GM21576 (cell line): ENCODE measurements around the gene RORB.
A peak's percentile ranks its signal among the peaks of the same experiment; 100 is the strongest.

ENCODE experiments used
- ATAC-seq: cut with Tn5 transposase; IDR thresholded peaks from one replicate; pipeline ENCODE4 v1.9.1; 2021; ENCODE audit warnings: mild to moderate bottlenecking, moderate library complexity; ENCODE audit not compliant: unreplicated experiment

The RORB gene

DNA sequence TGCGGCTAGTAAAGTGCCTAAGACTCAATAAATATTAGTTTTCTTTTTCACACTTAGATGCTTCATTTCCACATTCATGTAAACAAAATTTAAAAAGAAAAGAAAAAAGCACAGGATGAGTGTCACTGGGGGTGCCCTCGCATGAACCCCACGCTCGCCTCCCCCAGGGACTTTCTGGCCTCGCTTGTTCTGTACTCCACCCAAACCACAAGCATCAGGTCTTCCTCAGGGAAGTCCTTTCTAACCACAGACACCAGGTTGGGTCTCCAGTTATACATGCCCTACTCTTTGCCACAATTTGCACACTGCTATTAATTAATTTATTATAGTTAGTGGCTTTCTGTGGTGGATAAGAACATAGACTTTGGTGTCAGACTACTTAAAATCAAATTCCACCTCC lies 92.4 kb downstream of the RORB start:
- ATAC-seq: no peak

DNA sequence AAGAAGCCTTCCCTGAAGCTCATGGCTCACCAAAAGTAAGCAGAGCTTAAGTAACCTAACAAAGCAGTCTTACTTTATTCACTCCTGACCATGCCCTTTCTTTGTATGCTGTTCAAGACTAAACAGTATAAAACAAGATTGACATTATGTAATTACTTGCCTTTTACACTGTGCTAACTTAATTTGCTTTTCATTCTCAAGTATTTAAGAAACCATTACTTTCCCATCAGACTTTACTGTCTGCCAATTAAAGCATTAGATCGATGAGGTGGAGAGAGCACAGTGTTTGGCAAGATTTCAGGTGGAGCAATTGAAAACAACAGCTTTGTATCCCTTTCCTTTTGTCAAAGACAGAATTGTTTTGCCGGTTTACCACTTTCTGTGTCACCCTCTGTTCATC lies 98.2 kb downstream of the RORB start:
- no peak for ATAC-seq

DNA sequence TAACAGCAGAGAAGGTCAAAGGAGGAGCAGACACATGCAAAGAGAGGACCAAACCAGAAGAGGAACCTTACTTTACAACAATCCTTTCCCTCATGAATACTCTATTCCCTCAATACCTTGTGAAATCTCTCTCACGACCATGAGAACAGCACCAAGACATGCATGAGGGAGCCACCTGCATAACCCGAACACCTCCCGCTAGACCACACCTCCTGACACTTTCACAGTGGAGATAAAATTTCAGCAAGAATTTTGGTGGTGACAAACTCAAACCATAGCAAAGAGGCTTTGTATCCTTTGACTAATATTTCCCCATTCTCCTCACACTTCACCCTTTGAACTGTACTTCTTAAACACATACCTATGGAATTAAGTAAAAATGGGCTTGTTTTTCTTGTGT lies 101.7 kb downstream of the RORB start:
- no peak for ATAC-seq

DNA sequence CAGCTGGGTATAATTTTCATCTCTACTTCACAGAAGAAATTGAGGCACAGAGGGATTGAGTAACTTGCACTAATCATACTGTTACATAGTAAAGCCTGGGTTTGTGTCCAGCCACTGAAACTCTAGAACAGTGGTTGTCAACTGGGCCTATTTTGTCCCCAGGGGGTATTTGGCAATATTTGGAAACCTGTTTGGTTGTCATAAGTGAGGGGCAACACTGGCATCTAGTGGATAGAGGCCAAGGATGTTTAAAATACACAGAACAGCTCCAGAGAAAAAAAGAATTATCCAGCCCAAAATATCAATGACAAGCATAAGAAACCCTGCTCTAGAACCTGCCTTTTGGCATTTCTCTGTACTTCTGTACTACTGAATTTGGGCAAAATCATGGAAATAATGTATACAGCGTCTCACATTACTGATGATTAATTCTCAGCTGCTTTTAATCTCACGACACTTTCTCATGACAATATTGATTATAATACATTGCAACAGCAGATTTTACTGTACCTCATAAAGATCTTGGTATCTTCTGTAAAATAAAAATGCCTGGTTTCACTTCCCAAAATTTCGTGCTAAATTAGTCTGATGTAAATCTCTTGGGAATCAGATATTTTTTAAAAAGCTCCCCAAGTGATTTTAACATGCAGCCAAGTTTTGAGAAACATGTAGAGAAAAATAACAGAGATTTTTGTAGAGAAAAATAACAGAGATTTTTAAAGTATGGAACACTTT lies 112.7 kb downstream of the RORB start:
- ATAC-seq: peak; percentile 51

DNA sequence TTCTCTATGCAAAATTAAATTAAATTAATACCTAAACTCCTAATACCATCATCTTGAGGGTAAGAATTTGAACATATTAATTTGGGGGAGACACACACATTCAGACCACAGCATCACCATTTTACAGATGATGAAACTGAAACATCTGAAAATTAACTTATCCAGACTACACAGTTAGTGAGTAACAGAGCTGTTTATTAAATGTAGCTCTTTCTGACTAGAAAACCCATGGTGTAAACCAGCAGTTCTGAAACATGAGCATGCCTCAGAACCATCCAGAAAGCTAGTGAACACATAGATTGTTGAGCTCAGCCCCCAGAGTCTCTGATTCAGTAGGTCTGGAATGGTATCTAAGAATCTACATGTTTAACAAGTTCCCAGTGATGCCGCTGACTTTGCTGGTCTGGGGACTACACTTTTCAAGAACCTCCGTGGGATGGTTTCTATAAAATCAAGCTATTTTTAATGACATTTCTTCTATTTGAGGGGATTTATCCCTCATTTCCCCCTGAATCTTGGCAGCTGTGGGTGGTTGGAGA lies 113.5 kb downstream of the RORB start:
- no peak for ATAC-seq

DNA sequence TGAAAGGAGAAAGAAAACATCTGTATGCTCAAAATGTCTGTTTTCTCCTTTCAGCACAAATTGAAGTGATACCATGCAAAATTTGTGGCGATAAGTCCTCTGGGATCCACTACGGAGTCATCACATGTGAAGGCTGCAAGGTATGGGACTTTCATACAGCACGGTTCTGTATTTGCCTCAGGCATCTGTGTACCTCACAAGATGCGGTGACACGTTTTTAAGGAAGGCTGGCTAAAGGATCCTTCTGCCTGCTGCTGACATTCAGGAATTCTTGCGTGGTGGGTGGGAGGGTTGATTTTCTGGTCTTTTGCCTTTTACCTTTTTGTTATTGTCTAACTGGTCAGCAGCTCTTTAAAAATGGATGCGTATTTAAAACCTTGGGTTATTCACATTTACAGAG lies 133.1 kb downstream of the RORB start:
- ATAC-seq: no peak

DNA sequence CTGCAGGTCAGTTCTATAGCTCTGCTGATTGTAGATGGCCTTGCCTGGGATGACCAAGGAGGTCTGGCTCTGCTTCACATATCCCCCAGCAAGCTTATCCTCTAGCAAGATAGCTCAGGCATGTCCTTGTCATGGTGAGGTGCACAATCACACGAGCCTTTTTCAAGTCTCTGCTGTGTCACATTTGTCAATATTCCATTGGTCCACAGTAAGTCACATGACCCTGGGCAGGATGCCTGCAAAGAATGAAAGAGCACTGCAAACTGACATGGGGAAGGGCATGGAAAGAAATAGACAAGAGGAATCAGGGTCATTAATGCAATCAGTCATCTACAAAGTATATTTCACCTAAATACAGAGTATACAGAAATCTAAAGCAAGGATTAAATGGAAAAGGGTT lies 142.0 kb downstream of the RORB start:
- ATAC-seq: no peak

DNA sequence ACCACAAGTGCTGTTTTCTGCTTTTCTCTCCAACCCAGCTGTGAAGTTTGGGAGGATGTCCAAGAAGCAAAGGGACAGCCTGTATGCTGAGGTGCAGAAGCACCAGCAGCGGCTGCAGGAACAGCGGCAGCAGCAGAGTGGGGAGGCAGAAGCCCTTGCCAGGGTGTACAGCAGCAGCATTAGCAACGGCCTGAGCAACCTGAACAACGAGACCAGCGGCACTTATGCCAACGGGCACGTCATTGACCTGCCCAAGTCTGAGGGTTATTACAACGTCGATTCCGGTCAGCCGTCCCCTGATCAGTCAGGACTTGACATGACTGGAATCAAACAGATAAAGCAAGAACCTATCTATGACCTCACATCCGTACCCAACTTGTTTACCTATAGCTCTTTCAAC lies 145.2 kb downstream of the RORB start:
- ATAC-seq: no peak

DNA sequence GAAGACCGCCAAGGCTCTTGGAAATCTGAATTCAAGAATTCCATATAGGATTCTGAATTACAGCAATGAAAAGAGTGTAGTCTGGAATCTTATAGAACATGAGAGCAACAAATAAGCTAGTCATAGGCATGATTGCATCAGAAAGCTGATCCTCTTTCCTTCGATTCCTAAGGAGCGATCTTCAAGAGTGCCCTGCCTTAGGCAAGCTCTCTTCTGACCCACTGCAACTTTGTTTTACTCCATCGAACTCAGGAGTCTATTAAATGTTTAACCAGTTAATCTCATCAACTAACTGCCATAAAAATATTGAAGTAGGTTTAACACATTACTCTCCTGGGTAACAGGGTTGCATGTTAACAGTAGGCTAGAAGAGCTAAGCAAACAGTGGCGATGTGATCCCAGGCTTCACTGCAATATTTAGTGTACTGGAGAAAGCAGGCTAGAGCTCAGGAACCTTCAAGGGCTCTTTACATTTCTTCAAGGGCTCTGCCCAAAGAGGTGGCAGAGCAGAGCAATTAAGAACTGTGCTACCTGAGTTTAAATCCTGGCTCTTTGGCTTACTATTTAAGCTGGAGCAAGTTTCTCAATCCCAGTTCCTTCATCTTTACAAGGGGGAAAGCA lies 146.3 kb downstream of the RORB start:
- no peak for ATAC-seq

DNA sequence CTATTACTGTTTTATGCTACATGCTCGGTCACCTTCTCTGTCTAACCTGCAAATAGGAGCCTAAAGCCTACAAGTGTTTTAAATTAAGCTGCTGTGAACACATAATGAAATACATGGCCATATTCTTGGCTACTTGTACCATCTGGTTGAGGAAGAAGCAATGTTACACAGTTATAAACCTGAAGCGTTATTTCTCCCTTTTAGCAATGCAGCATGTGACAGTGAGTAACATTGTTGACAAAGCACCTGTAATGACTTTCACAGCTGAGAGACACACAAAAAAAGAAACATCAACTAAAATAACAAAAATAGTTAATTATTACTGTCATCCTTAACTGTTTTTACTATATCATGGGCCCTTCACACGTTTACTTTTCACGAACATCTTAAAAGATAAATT lies 146.9 kb downstream of the RORB start:
- no peak for ATAC-seq

DNA sequence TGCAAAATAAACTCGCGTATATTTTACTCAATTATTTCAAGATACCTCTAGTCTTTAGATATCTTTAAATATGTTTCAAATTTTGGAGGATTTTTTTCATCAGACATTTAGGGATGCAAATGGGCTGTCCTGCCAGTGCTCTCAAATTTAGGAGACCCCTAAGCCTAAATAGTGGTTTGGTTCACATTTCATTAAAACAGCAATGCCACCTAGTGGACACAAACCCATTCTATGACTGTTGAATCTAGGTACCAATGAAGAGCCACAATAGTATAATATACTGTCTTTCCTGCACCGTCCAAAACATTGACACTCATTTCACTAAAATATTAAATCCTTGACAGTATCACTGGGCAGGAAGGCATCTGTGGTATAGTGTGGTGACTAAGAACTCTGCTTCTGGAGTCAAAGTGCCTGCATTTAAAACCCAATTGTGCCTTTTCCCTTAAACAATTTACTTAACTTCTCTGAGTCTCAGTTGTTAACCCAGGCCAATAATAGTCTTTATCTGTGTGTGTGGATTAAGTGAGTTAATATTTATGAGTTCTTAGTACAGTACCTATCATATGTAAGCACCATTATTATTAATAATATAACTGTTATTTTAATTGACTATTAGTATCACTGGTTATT lies 148.0 kb downstream of the RORB start:
- peak; percentile 69 for ATAC-seq

DNA sequence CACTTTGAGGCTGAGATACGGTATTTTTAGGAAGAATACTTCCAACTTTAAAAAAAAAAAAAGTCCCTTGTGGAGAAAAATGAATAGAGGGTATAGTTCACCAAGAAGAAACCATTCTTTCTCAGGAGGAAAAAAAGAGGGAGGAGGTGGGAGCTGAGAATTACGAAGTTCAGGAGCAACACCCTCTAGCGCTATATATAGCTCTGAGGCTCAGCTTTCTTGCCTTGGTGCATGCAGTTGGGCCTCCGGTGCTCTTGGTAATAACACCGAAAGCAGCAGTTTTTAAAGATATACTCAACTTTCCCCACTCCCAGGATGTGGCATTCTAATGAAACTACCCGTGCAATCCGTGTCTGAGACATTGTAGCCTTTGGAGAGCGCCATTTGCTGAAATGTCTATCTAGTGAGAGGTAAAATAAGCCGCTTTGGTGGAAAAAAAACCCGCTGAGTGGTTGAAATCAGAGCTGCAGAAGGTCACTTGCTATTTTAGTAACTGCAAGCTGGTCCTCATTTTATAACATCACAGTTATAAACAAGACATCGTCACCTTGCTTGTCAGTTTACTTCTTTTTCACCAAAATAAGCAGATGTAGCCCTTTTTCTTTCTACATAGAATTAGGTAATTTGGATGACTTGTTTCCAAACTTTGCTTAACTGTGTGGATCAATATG lies 156.4 kb downstream of the RORB start:
- ATAC-seq: no peak

DNA sequence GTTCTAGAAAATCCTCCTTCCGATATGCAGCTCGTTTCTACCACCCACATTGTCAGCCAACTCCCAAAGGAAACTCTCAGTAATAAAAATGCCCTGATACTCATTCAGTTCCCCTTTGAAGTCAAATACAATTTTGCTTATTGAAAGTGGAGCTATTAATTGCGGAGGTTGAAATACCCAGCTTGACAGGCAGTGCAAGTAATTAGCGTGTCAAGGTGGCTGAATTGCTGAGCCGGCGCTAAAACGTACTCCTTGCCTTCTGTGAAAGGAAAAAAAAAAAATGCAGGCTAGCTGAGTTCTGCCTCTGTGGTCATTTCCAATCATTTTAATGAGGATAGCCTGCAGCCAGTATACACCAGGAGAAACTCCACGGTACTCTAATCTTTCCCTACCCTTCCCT lies 165.5 kb downstream of the RORB start:
- no peak for ATAC-seq

DNA sequence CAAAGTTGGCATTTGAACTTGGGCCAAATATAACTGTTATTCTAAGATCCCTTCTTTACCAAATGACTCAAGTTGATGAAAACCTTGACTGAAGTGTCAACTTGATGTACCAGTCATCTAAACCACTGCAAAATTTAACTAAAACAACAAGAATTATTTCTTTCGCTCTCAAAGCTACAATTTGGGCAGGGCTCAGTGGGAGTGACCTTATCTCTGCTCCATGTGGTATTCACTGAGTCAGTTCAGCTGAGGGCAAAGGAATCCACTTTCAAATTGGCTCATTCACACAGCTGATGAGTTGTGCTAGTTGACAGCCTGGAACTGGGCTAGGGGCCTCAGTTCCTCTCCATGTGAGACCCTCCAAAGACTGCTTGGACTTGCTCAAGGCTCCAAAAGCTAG lies 166.3 kb downstream of the RORB start:
- no peak for ATAC-seq

DNA sequence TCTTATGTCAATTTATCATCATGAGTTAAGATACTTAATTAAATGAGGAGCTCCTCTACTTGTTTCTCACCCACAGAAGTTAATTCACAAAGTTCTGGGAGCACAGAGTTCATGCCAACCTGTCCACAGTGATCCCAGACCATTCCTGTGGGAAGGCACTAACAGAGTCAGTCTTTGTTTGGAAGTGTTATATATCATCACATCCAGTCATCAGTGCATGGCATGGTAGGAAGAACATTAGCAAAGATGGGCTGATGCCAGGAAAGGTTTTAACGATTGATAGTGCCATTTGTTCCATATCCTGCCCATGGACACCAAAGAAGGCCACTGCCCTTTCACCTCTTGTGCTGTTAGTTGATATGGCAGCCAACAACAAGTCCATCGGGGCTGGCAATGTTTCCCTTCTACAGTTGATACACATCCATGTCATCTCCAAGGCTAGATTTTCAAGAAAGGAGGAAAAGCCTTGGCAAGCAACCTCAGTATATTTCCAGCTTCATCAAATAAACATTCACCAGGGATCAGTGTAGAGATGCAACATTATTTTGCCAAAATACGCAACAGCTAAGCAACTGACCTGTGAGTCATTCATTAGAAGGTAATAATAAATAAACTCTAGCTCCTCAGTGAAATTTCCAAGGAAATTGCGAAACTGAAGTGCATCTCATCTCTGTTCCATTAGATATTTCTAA lies 169.6 kb downstream of the RORB start:
- ATAC-seq: no peak

DNA sequence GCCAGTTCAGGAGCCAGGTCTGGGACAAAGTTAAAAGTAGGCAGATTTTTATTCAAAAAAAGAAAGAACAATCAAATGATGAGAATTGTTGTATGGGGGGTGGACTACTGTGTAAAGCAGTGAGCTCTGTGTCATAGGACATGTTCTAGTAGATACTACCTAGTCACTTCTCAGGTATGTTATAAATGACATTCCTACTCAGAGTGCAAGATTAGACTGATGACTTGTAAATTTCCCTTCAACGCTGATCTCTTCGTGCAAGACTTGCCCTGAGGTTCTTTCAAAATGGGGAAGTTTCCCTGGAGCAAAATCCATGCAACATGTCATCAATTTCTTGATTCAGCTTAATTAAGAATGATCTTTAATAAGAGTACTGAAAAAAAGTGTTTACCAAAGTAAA lies 175.1 kb downstream of the RORB start:
- no peak for ATAC-seq

DNA sequence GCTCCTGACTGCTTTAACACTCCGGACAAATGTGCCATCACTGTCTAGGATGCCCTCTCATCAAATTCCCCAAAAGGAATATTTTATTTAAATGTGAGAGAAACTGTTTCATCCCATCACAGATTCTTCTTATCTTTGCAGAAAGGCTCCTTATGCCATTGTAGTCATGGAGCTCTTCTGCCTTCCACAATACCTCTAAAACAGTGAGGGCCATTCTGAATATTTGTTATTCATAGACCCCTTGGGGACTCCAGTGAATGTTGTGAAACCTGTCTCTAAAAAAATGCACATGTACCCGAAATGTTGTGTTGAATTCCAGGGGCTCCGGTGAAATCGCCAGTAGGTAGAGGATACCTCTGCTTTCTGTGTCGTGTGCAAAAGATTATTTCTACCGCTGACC lies 176.9 kb downstream of the RORB start:
- no peak for ATAC-seq

DNA sequence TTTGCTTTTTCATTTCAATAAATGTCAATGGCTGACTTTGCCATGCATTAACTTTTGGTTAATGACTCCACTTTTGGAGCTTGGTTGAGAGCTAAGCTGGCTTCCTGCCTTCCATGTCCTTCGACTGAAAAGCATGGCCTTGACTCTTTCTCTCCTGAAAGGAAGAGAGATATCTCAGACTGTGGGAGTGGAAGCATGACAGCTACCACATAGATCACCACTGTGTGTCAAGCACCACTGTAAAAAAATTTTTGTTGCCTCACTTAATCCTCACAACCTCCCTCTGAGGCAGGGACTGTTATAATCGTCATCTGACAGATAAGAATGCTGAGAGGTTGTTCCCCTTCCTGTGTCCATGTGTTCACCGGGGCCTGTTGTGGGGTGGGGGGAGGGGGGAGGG lies 184.8 kb downstream of the RORB start:
- no peak for ATAC-seq

DNA sequence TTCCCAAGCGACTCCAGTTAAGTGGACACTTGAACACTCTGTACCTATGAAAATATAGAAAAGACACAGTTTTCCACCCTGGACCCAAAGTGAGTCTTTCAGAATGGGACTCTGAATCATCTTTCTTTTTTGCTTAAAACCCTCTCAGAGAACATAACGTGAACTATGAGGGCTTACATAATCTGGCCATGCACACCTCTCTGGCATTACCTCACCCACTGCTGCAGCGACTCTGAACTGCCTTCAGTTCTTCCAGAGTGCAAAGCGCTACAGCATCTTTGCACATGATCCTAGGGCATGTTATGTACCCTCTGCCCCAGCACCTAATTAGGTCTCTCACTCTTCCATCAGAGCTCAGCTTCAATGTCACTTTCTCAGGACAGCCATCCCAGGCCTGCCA lies 186.2 kb downstream of the RORB start:
- ATAC-seq: no peak

DNA sequence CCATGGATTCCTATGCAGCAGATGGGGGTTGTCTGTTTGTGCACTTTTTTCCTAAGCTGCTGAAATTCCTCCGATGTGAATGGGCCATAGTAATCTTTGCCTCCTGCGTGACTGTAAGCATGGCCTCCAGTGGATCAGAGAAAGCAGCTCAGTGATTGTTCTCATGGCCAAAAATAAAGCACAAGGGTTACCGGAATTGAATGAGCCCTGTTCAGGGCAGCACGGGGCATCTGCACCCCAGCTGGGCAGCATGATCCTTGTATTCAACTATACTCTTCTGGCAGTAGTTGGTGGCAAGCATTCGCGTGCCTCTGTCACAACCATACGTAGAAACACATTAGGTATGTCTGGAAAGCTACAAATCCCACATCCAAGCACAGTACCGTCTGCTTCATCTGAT lies 193.9 kb downstream of the RORB start:
- no peak for ATAC-seq

DNA sequence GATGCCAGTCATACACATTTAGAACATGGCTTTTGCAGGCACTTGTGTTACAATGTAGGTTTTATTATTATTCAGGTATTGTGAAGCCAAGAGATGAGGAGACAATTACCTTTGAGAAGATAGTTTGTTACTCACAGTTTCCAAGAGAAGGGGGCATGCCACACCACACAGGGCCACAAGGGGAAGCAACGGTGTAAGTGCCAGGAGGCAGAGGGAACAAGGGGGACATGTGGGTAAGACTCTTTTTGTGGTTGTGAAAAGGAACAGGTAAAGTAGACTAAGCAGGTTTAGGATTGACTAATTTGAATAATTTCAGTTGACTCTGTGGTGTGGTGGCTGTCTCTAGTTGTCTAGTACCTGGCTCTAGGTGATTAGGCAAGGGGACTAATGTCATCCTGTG lies 199.4 kb downstream of the RORB start:
- ATAC-seq: no peak
